Neural progenitor cell (in vitro differentiated cells): ENCODE results near the gene UBA1.

Source experiments
- CTCF ChIP-seq: fragments of 200-600 bp; sonication (generic); IDR thresholded peaks from 2 replicates; pipeline ENCODE4 v1.5.1; 2017; ENCODE audit warnings: antibody characterized with exemption, mild to moderate bottlenecking
- EZH2 ChIP-seq: fragments of 200-600 bp; sonication (generic); IDR thresholded peaks from 2 replicates; pipeline ENCODE4 v1.6.1; 2017; ENCODE audit warnings: antibody characterized with exemption, mild to moderate bottlenecking, moderate library complexity
- EZH2phosphoT487 ChIP-seq: fragments of 200-600 bp; sonication (generic); IDR thresholded peaks from 2 replicates; pipeline ENCODE4 v1.6.1; 2017; ENCODE audit warnings: antibody characterized with exemption

- TF ChIP-seq CTCF (no peak), EZH2phosphoT487 (no peak), EZH2 (no peak)
Observed at GRCh38 chrX:47184486-47184885, 9.1 kb upstream of the UBA1 start.
